Measurements from ENCODE around the gene GALE. TPM values are rescaled to one million over a fixed set of nuclear protein-coding genes. Genes with fewer than 3 reads are reported as not detected.

The GALE gene
- total and polyA plus RNA-seq, 2 of the 13 experiments (the other 11 are each of a cell fraction or from before 2014, with no cell fraction given): 85.2 to 88.4 TPM

GRCh38 chr1:23790696-23791515 is 9.6 kb downstream of the GALE start, which contains the start of gene LYPLA2 (continued):
- TF ChIP-seq ZNF513 (CRISPR knock-in tag; conservative IDR thresholded peaks at IDR 0.05) (no peak), EED (CRISPR knock-in tag; IDR thresholded peaks at IDR 0.05) (no peak), ZNF841 (CRISPR knock-in tag; IDR thresholded peaks at IDR 0.05; ENCODE audit: borderline replicate concordance) (no peak), SPEN (CRISPR knock-in tag; IDR thresholded peaks at IDR 0.05; ENCODE audit: low read depth) (peak; percentile 49; the same call in 1 of the 2 replicates), RCOR2 (CRISPR knock-in tag; IDR thresholded peaks at IDR 0.05) (no peak), RBFOX2 (IDR thresholded peaks at IDR 0.05; ENCODE audit: low read depth, low read length) (peak; percentile 78), NR2F6 (IDR thresholded peaks at IDR 0.05) (no peak), NR2F6 (CRISPR knock-in tag; IDR thresholded peaks at IDR 0.05) (0 out of 2 replicates have a peak, but pooled peaks have one; percentile 20), MXD3 (CRISPR knock-in tag; IDR thresholded peaks at IDR 0.05) (no peak), ZNF446 (CRISPR knock-in tag; IDR thresholded peaks at IDR 0.05) (no peak), ARID2 (CRISPR knock-in tag; IDR thresholded peaks at IDR 0.05; ENCODE audit: borderline replicate concordance) (no peak), SP4 (CRISPR knock-in tag; IDR thresholded peaks at IDR 0.05) (0 out of 2 replicates have a peak, but pooled peaks have one; percentile 55), TAF15 (IDR thresholded peaks at IDR 0.05; ENCODE audit: low read depth, low read length, poor library complexity, severe bottlenecking) (peak; percentile 73), DDIT3 (CRISPR knock-in tag; IDR thresholded peaks at IDR 0.05) (no peak), RFX5 (IDR thresholded peaks at IDR 0.05; ENCODE audit: low read depth, low read length) (no peak), ATF5 (CRISPR knock-in tag; IDR thresholded peaks at IDR 0.05; ENCODE audit: low read depth) (no peak), ZNF703 (CRISPR knock-in tag; IDR thresholded peaks at IDR 0.05; ENCODE audit: borderline replicate concordance) (no peak), SAP130 (CRISPR knock-in tag; IDR thresholded peaks at IDR 0.05; ENCODE audit: low read depth) (peak; percentile 94)
- TF ChIP-seq, protein P1, sequence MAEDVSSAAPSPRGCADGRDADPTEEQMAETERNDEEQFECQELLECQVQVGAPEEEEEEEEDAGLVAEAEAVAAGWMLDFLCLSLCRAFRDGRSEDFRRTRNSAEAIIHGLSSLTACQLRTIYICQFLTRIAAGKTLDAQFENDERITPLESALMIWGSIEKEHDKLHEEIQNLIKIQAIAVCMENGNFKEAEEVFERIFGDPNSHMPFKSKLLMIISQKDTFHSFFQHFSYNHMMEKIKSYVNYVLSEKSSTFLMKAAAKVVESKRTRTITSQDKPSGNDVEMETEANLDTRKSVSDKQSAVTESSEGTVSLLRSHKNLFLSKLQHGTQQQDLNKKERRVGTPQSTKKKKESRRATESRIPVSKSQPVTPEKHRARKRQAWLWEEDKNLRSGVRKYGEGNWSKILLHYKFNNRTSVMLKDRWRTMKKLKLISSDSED (CRISPR knock-in tag; IDR thresholded peaks at IDR 0.05): no peak
- TF ChIP-seq, protein P2, sequence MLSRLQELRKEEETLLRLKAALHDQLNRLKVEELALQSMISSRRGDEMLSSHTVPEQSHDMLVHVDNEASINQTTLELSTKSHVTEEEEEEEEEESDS (CRISPR knock-in tag; IDR thresholded peaks at IDR 0.05; ENCODE audit: borderline replicate concordance): no peak
- TF ChIP-seq, protein P3, sequence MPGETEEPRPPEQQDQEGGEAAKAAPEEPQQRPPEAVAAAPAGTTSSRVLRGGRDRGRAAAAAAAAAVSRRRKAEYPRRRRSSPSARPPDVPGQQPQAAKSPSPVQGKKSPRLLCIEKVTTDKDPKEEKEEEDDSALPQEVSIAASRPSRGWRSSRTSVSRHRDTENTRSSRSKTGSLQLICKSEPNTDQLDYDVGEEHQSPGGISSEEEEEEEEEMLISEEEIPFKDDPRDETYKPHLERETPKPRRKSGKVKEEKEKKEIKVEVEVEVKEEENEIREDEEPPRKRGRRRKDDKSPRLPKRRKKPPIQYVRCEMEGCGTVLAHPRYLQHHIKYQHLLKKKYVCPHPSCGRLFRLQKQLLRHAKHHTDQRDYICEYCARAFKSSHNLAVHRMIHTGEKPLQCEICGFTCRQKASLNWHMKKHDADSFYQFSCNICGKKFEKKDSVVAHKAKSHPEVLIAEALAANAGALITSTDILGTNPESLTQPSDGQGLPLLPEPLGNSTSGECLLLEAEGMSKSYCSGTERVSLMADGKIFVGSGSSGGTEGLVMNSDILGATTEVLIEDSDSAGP (CRISPR knock-in tag; IDR thresholded peaks at IDR 0.05; ENCODE audit: borderline replicate concordance): peak; percentile 84
- TF ChIP-seq, protein P4, sequence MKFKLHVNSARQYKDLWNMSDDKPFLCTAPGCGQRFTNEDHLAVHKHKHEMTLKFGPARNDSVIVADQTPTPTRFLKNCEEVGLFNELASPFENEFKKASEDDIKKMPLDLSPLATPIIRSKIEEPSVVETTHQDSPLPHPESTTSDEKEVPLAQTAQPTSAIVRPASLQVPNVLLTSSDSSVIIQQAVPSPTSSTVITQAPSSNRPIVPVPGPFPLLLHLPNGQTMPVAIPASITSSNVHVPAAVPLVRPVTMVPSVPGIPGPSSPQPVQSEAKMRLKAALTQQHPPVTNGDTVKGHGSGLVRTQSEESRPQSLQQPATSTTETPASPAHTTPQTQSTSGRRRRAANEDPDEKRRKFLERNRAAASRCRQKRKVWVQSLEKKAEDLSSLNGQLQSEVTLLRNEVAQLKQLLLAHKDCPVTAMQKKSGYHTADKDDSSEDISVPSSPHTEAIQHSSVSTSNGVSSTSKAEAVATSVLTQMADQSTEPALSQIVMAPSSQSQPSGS (CRISPR knock-in tag; IDR thresholded peaks at IDR 0.05): no peak
